HG03571 (cell line): Measurements from ENCODE around the gene ERBB4.

Source experiments
- ATAC-seq: cut with Tn5 transposase; IDR thresholded peaks from one replicate; pipeline ENCODE4 v1.9.1; 2021; ENCODE audit not compliant: unreplicated experiment

Gene ERBB4

DNA sequence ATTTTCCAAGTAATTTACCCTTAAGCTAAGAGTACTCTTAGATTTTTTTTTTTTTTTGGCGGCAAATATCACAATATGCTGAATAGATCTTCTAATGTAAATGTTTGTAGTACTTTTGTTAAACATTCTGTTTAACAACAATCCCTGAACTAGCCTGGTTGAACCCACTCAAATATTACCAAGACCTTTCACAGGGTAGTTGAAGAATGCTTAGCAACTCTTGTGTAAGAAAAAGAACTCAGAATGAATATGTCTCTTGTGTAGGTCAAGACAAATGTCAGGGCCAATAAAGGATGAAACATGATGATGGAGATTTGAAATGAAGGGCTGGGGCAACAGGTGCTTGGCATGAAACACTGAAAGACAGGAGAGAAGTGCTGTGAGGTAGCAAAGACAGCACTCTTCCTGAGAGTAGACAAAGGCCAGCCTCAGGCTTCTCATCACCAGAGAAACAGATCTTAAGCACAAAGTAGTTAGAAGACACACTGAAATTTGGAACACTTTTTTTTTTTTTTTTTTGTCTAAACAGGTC lies 597.3 kb downstream of the ERBB4 start:
- no peak for ATAC-seq

GRCh38 chr2:211939177-211939576 lies 599.4 kb downstream of the ERBB4 start:
- no peak for ATAC-seq

GRCh38 chr2:211934811-211935210 lies 603.8 kb downstream of the ERBB4 start:
- ATAC-seq = no peak

- ATAC-seq = no peak
Observed at GRCh38 chr2:211931314-211931713, 607.3 kb downstream of the ERBB4 start.

DNA sequence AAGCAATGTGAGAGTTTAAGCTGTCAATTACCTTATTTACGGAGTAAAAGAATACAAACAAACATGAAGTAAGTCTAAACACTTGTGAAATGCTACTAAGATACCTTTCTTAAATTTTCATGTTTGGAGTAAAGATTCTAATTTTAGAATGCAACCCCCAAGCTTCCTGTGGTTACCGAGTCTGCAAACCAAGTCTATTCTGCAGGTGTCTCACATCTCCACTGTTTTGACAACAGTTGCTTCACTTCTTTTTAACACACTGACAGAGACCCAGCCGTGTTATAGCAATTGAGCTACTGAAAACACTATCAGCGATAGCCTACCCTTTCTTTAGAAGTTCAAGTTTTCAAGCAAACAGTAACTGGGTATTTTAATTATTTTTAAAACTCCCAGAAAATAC lies 608.3 kb downstream of the ERBB4 start:
- no peak for ATAC-seq

DNA sequence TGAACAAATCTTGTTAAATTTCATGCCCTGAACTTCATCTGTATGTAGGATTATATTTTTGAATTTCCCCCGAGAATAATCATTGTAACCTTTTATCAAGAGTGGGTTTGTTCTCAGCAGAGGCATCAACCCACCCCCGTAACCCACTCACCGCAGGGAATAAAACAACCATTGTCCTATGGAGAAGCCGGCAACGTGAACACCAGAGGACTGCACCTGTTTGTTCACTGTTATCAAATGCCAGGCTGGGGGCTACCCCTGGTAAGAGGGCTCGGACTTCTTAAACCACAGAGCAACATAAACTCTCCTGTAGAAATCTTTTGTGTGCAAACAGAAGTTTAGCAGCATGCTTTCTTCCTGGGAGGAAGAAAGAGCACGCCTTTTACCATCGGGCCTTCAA lies 610.4 kb downstream of the ERBB4 start:
- no peak for ATAC-seq

DNA sequence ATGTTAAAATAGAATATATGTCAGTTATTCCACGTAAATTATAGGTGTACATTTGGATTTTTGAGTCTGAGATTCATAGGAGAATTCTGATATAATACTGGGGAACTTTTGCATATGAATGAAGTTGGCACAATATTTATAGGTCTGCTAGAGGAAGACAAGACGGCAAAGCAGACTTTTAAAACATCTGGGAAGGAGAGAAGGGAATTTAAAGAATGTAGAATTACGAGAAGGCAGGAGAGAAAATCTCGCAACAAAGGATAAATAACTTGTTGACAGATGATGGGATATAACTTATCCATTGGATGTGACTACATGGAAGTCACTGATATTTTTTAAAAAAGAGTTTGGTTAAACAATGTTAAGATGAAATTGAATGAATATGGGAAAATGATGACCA lies 615.6 kb downstream of the ERBB4 start:
- no peak for ATAC-seq

DNA sequence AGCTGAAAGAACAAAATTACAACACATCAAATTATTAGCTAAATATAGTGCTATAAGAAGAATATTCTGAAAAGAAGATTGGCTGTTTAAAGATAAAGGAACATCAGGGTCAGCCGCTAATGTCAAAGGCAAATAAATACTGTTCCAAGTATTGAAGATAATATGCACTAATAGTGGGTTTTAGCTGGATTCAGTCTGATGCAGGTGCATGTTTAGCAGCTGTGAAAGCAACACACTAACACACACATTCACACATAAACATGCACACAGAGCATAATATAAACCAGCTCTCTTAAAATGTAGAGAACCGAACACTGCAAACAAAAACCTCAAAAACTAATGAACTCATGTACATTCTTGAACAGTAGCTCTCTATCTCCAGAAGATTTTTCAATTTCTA lies 634.6 kb downstream of the ERBB4 start:
- no peak for ATAC-seq

DNA sequence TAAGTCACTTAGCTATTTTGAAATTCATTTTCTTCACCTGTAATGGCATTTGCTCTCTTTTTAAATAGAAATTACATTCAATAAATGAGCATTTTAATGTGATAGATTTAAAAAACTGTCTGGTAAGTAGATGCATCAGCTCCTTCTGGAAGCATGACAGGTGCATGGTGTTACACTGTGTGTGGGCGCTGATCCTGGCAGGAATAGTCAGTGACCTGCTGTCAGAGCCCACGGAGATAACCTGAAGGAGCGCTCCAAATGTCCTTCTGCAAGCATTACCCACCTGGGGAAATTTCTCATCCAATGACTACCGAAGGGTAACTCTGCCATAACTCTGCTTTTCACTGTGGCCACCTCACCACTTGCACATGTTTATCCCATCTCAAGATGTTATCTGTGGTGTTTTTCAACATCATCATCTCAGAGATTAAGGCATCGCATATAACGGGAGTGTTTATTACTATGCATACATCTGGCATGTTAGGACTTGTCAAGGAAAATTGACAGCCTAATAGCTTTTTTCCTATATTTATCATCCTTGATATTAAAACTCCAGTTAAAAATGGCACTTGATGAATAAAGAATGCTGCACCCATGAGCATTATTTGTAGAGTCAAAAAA lies 637.3 kb downstream of the ERBB4 start:
- no peak for ATAC-seq

DNA sequence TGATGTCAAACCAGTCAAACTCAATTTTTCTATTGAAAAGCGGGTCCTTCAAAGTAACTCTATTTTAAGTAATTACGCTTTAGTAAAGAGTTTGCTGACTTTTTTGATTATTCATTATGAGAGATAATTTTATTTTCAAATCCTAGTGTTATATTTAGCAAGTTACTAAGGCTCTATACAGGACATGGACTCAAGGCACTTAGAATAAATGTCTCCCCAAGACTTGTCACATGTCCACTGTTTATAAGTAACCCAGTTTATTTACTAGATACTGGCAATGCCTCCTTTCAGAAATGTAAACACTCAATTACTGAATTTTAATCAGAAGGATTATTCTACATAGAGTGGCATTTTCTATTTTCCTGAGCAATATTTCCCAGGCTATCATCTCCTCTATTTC lies 638.1 kb downstream of the ERBB4 start:
- no peak for ATAC-seq

GRCh38 chr2:211900000-211900399 lies 638.6 kb downstream of the ERBB4 start:
- ATAC-seq = no peak

- no peak for ATAC-seq
Observed at GRCh38 chr2:211898702-211899101, 639.9 kb downstream of the ERBB4 start.

- ATAC-seq = no peak
Observed at GRCh38 chr2:211881449-211881848, 657.2 kb downstream of the ERBB4 start.

- no peak for ATAC-seq
Observed at GRCh38 chr2:211879323-211879722, 659.3 kb downstream of the ERBB4 start.

GRCh38 chr2:211877061-211877460 lies 661.5 kb downstream of the ERBB4 start:
- no peak for ATAC-seq

- no peak for ATAC-seq
Observed at GRCh38 chr2:211875488-211875887, 663.1 kb downstream of the ERBB4 start.

DNA sequence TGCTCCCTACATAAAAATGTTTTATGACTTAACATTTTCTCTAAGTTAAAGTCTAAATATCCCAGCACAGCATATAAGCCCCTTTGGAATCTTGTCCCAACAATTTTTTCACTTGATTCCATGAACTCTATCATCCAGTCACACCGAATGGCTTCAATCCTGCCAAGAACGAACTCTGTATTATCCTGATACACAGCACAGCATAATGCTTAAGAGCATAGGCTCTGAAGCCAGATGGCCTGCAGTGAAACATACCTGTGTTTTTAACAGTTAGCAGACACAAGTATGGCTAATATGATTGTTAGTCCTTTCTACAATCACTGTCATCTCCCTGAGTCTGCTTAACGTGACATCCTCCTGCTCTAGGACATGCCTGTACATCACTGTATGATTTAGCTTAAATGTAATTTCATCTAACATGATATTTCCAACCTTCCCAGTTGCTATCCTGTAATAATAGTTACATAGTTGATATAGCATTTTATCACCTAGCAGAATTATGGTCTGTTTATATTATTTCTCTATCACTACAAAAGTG lies 669.5 kb downstream of the ERBB4 start:
- no peak for ATAC-seq

DNA sequence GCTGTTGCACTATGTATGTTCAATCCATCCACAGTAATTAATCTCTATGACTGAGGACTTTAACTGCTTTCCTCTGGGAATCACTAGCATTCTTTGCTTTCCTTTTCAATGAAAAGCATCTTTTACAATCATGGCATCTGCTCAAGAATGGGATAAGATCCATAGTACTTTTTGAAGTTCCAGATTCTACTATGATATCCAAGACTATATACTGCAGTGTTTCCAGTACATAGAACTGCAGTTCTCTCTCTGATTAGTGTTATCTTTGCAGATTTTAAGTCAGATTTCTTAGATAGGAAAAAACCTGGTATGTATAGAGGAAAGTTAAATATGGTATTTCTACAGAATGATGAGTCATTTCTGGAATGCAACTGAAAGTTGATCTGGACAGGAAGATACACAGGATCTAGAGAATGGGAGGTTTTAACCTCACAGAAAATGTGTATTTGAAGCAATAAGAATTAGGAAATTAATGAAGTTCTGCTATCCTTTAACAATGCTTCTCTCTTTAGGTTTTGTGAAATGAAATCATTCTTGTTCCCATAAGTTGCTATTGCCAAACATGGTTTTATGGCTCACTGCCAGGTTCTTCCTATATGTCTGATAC lies 670.7 kb downstream of the ERBB4 start:
- ATAC-seq = peak; percentile 90

- ATAC-seq = no peak
Observed at GRCh38 chr2:211864328-211864727, 674.3 kb downstream of the ERBB4 start.

DNA sequence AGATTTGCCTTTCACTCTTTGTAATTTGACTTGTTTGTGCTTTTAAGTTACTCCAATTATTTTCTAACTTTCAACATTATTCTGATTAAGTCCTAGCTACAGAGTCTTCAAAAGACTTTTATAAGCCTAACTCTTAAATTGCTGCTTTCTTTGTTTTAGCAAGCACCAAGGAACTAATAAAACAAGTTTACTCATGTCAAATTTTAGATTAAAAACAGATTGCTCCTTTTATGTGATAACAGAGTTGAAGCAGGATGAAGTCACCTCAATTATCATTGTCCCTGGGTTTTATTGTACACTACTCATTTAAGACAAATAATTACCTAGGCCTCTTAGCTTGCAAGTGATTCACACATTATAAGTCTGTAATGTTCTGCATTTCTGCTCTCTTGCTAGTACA lies 678.4 kb downstream of the ERBB4 start:
- ATAC-seq = no peak

DNA sequence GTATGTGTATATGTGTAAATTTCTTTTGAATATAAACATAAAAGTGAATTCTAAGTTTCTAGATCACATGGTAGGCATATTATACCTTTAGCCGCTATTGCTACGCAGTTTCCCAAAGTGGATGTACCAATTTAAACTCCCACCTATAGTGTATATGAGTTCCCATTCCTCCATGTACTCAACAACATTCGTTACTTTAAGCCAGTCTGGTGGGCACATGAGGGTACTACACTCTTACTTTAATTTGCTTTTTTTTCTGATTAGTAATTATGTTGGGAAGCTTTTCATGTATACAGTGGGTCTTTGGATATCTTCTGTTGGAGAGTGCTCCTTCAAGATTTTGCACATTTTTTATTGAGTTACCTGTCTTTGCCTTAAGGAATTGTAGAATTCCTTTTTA lies 683.8 kb downstream of the ERBB4 start:
- no peak for ATAC-seq

DNA sequence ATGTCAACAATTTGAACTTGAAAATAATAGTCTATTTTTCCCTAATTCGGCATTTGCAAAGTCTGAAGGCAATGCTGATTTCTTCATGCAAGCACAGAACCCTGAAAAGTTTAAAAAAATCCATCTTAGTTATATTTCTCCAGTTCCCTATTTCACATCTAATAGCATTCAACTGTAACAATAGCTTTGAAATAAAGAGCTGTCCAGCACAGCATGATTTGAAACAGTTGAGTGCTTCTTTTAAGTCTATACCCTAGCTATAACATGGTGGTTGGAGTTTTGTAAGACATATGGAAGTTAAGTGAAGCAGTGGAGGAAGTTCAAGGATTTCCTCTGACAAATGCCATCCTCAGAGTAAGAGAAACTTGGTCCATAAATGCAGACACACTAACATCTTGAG lies 691.9 kb downstream of the ERBB4 start:
- no peak for ATAC-seq

GRCh38 chr2:211846036-211846400 lies 692.6 kb downstream of the ERBB4 start:
- ATAC-seq = no peak
